MCF 10A (cell line): ENCODE measurements around the gene ST6GALNAC5. TPM values are rescaled to one million over a fixed set of nuclear protein-coding genes. Genes with fewer than 3 reads are reported as not detected.

ENCODE experiments used
- BruUV-seq: library from RNA; stranded (reverse); fragments of 400-500 nt; replicated peaks from 2 replicates; lab custom pipeline; 2021; lab: Mats Ljungman, UMichigan
- CTCF ChIA-PET: fragments of 300-600 bp; sonication (Branson Sonifier 250); formaldehyde crosslinking; extraction: SDS; loops from one replicate; lab custom pipeline; 2021; ENCODE audit warnings: antibody characterized with exemption, inconsistent platforms; lab: Yijun Ruan, JAX
- POLR2A ChIA-PET: fragments of 300-600, 350-650 bp; sonication (Branson Sonifier 250); formaldehyde crosslinking; extraction: SDS; loops from one replicate; lab custom pipeline; 2020; ENCODE audit warnings: antibody characterized with exemption, inconsistent platforms; lab: Yijun Ruan, JAX
- DNase-seq: peaks from one replicate; pipeline ENCODE4 v3.0.0-alpha.2; 2018; ENCODE audit not compliant: unreplicated experiment
- H3K27ac Mint-ChIP-seq: one replicate; pipeline ENCODE4 v1.8.0; 2022; ENCODE audit warnings: mild to moderate bottlenecking, low read depth, mixed read lengths; ENCODE audit not compliant: unreplicated experiment
- H3K27me3 Mint-ChIP-seq: one replicate; pipeline ENCODE4 v1.8.0; 2022; ENCODE audit warnings: mixed read lengths; ENCODE audit not compliant: insufficient read depth, unreplicated experiment
- H3K36me3 Mint-ChIP-seq: one replicate; pipeline ENCODE4 v1.8.0; 2022; ENCODE audit warnings: mild to moderate bottlenecking, moderate library complexity, mixed read lengths; ENCODE audit not compliant: insufficient read depth, unreplicated experiment
- H3K4me1 Mint-ChIP-seq: one replicate; pipeline ENCODE4 v1.8.0; 2022; ENCODE audit warnings: mixed read lengths; ENCODE audit not compliant: insufficient read depth, unreplicated experiment
- H3K4me3 Mint-ChIP-seq: one replicate; pipeline ENCODE4 v1.8.0; 2022; ENCODE audit warnings: mild to moderate bottlenecking, moderate library complexity, mixed read lengths; ENCODE audit not compliant: unreplicated experiment
- H3K9me3 Mint-ChIP-seq: one replicate; pipeline ENCODE4 v1.8.0; 2022; ENCODE audit warnings: mixed read lengths; ENCODE audit not compliant: unreplicated experiment
- CTCF ChIP-seq: fragments of 200-600 bp; IDR thresholded peaks from one replicate; pipeline ENCODE4 v1.8.0; 2022; ENCODE audit warnings: antibody characterized with exemption, mild to moderate bottlenecking; ENCODE audit not compliant: unreplicated experiment
- intact Hi-C: fragments of 100-400 bp; cut with micrococcal nuclease; formaldehyde crosslinking; loops from 2 replicates; pipeline ENCODE4 v1.14.1; 2022
- total RNA-seq: library from RNA; stranded (reverse); gene quantifications from 2 replicates; pipeline ENCODE4 v1.2.3, GENCODE V29; 2022

Gene ST6GALNAC5
- total RNA-seq, 1 experiment from 2014 or later, result 3.3 TPM

- BruUV-seq, result no TSS peak
- peaks cover 5% of the 10 kb centered on the region for H3K9me3 Mint-ChIP-seq
- peaks cover 12% of the 10 kb centered on the region for H3K4me1 Mint-ChIP-seq
- POLR2A ChIA-PET, result no interaction called here
- CTCF ChIA-PET, result interaction anchor here (0.6 kb wide), 1 partner anchor 135 kb away, joined by 5 read pairs; no protein-coding TSS in a partner anchor
- intact Hi-C loops, result no loop called here
- H3K36me3 Mint-ChIP-seq, result no peaks in the 10 kb centered on the region
- peak; percentile 17 for DNase-seq
- H3K4me3 Mint-ChIP-seq, result no peak overlapping the region
- no peak for TF ChIP-seq CTCF
- peaks cover 11% of the 10 kb centered on the region for H3K27me3 Mint-ChIP-seq
- no peak overlapping the region for H3K27ac Mint-ChIP-seq
Observed at GRCh38 chr1:76833151-76833550, 34.1 kb upstream of the ST6GALNAC5 start.

DNA sequence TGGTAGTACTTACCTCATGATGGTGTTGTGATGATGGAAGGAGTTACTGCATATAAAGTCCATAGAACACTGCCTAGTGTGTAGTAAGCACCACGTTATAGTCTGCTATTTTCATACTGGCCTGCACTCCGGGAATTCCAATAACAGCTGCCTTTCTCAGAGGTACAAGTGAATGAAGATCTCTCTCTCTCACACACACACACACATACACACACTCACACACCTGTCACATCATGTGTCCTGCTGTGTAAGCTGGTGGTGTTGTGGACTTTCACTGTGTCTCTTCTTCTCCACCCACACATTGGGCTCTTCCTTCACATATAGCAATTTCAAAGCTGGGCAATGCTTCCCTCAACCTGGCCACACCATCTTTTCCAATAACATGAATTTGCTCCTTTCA lies 33.4 kb upstream of the ST6GALNAC5 start:
- Mint-ChIP-seq H3K27me3 (peaks cover 11% of the 10 kb centered on the region), H3K36me3 (no peaks in the 10 kb centered on the region), H3K4me3 (no peak overlapping the region), H3K27ac (no peak overlapping the region), H3K9me3 (peaks cover 5% of the 10 kb centered on the region), H3K4me1 (peaks cover 12% of the 10 kb centered on the region)
- TF ChIP-seq CTCF, result no peak
- no TSS peak for BruUV-seq
- ChIA-PET POLR2A (interaction anchor here (0.6 kb wide), 1 partner anchor 203 kb away, joined by 3 read pairs; no protein-coding TSS in a partner anchor), CTCF (no interaction called here)
- no peak for DNase-seq
- intact Hi-C loops, result no loop called here

DNA sequence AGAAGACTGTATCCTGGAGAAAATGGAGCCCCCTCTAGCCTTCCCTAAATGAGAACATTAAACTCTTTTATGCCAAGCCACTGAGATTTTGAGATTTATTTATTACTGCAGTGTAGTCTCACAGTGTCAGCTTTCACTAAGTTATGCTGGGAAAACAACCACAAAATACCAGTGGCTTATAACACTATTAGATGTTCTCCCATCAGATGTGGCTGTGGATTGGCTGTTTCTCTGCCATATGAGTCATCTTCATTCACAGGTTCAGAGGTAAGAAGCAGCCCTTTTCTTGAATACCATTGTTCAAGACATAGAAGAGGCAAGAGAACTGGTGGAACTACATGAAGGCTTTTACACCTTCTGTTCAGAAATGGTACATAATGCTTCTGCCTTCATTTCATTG lies 32.1 kb upstream of the ST6GALNAC5 start:
- intact Hi-C loops, result no loop called here
- ChIA-PET CTCF (no interaction called here), POLR2A (interaction anchor here (0.6 kb wide), 1 partner anchor 789 kb away, joined by 4 read pairs; no protein-coding TSS in a partner anchor)
- TF ChIP-seq CTCF, result no peak
- peak; percentile 32 for DNase-seq
- H3K4me3 Mint-ChIP-seq, result no peak overlapping the region
- H3K4me1 Mint-ChIP-seq, result peaks cover 12% of the 10 kb centered on the region
- H3K27ac Mint-ChIP-seq, result no peak overlapping the region
- no TSS peak for BruUV-seq
- no peaks in the 10 kb centered on the region for H3K36me3 Mint-ChIP-seq
- H3K9me3 Mint-ChIP-seq, result peaks cover 5% of the 10 kb centered on the region
- H3K27me3 Mint-ChIP-seq, result peaks cover 11% of the 10 kb centered on the region

- intact Hi-C loops, result no loop called here
- CTCF ChIA-PET, result interaction anchor here (0.5 kb wide), 1 partner anchor 223 kb away, joined by 3 read pairs; no protein-coding TSS in a partner anchor
- H3K4me1 Mint-ChIP-seq, result peaks cover 5% of the 10 kb centered on the region
- no peak overlapping the region for H3K4me3 Mint-ChIP-seq
- no peak for TF ChIP-seq CTCF
- no peaks in the 10 kb centered on the region for H3K36me3 Mint-ChIP-seq
- peaks cover 7% of the 10 kb centered on the region for H3K27me3 Mint-ChIP-seq
- no peak for DNase-seq
- H3K9me3 Mint-ChIP-seq, result peaks cover 5% of the 10 kb centered on the region
- POLR2A ChIA-PET, result no interaction called here
- no peak overlapping the region for H3K27ac Mint-ChIP-seq
- BruUV-seq, result no TSS peak
Observed at GRCh38 chr1:76840278-76840677, 27.0 kb upstream of the ST6GALNAC5 start.
